Measurements from ENCODE around the gene SYNE2. TPM values are rescaled to one million over a fixed set of nuclear protein-coding genes. Genes with fewer than 3 reads are reported as not detected.

SYNE2 gene
- total and polyA plus RNA-seq, 4 donors = 26.9 to 208 (median 67.9) TPM

- H3K9me3 ChIP-seq (ENCODE audit: control insufficient read depth in 4 of 4, insufficient read depth in 3 of 4, low read length in 3 of 4) = no peaks in the 10 kb centered on the region
- no peak overlapping the region for H3K27ac ChIP-seq (ENCODE audit: low read depth in 1 of 2, low read length in 1 of 2)
- H3K9ac ChIP-seq (ENCODE audit: insufficient read depth in 1 of 2, low read length in 2 of 2) = no peak overlapping the region
- no peak for TF ChIP-seq CTCF (IDR thresholded peaks at IDR 0.05; ENCODE audit: control extremely low read depth, extremely low read depth)
- peaks cover 0 to 11% (median 0%) of the 10 kb centered on the region in 5 donors for H3K4me1 ChIP-seq (ENCODE audit: control insufficient read depth in 5 of 5, insufficient read depth in 5 of 5, low read length in 5 of 5)
- no peaks in the 10 kb centered on the region for H3K27me3 ChIP-seq (ENCODE audit: control insufficient read depth in 3 of 3, insufficient read depth in 3 of 3, low read length in 2 of 3)
- H3K4me3 ChIP-seq = no peak overlapping the region
- H3K36me3 ChIP-seq (ENCODE audit: control insufficient read depth in 4 of 4, insufficient read depth in 4 of 4, low read length in 4 of 4) = no peaks in the 10 kb centered on the region
- ATAC-seq (ENCODE audit: insufficient read depth, low FRiP score) (no peak), DNase-seq (no peak)
These were observed 393.9 kb downstream of the SYNE2 start for GRCh38 chr14:64246688-64247087.

- Histone ChIP-seq H3K27ac (ENCODE audit: low read depth in 1 of 2, low read length in 1 of 2) (no peak overlapping the region), H3K4me1 (ENCODE audit: control insufficient read depth in 5 of 5, insufficient read depth in 5 of 5, low read length in 5 of 5) (peaks cover 0 to 11% (median 0%) of the 10 kb centered on the region in 5 donors), H3K4me3 (no peak overlapping the region), H3K9me3 (ENCODE audit: control insufficient read depth in 4 of 4, insufficient read depth in 3 of 4, low read length in 3 of 4) (no peaks in the 10 kb centered on the region), H3K9ac (ENCODE audit: insufficient read depth in 1 of 2, low read length in 2 of 2) (no peak overlapping the region), H3K36me3 (ENCODE audit: control insufficient read depth in 4 of 4, insufficient read depth in 4 of 4, low read length in 4 of 4) (no peaks in the 10 kb centered on the region), H3K27me3 (ENCODE audit: control insufficient read depth in 3 of 3, insufficient read depth in 3 of 3, low read length in 2 of 3) (no peaks in the 10 kb centered on the region)
- peak; percentile 28 to 46 (median 36) for DNase-seq
- ATAC-seq (ENCODE audit: insufficient read depth, low FRiP score) = no peak
- WGBS, 2 donors = 91 to 92% methylated on average over 3 of the region's 3 CpGs
- no peak for TF ChIP-seq CTCF (IDR thresholded peaks at IDR 0.05; ENCODE audit: control extremely low read depth, extremely low read depth)
These were observed 394.4 kb downstream of the SYNE2 start for GRCh38 chr14:64247195-64247594.

- no peak for ATAC-seq (ENCODE audit: insufficient read depth, low FRiP score)
- H3K9me3 ChIP-seq (ENCODE audit: control insufficient read depth in 4 of 4, insufficient read depth in 3 of 4, low read length in 3 of 4) = no peaks in the 10 kb centered on the region
- 65 to 84% methylated on average over 4 of the region's 4 CpGs for WGBS, 2 donors
These were observed 395.9 kb downstream of the SYNE2 start for GRCh38 chr14:64248689-64249088.

More at GRCh38 chr14:64248689-64249088, 395.9 kb downstream of the SYNE2 start:
- Histone ChIP-seq H3K27me3 (ENCODE audit: control insufficient read depth in 3 of 3, insufficient read depth in 3 of 3, low read length in 2 of 3) (no peaks in the 10 kb centered on the region), H3K4me3 (no peak overlapping the region), H3K36me3 (ENCODE audit: control insufficient read depth in 4 of 4, insufficient read depth in 4 of 4, low read length in 4 of 4) (no peaks in the 10 kb centered on the region), H3K27ac (ENCODE audit: low read depth in 1 of 2, low read length in 1 of 2) (no peak overlapping the region), H3K4me1 (ENCODE audit: control insufficient read depth in 5 of 5, insufficient read depth in 5 of 5, low read length in 5 of 5) (peaks cover 0 to 11% (median 0%) of the 10 kb centered on the region in 5 donors), H3K9ac (ENCODE audit: insufficient read depth in 1 of 2, low read length in 2 of 2) (no peak overlapping the region)
- TF ChIP-seq CTCF (IDR thresholded peaks at IDR 0.05; ENCODE audit: control extremely low read depth, extremely low read depth) = no peak
- DNase-seq = no peak

Measured in lung (tissue), 12 donors.